ENCODE data around the gene SNN. TPM values are rescaled to one million over a fixed set of nuclear protein-coding genes. Genes with fewer than 3 reads are reported as not detected.

Gene SNN
- total RNA-seq, 1 donor from 2014 or later = 48.4 TPM

GRCh38 chr16:11696266-11697012 lies 28.2 kb downstream of the SNN start:
- DNase-seq (ENCODE audit: extremely low read depth, low read depth, low spot score) = no peak

- no peak for DNase-seq (ENCODE audit: extremely low read depth, low read depth, low spot score)
Measured at GRCh38 chr16:11697319-11697718, 29.1 kb downstream of the SNN start.

- no peak for DNase-seq (ENCODE audit: extremely low read depth, low read depth, low spot score)
Measured at GRCh38 chr16:11698271-11698689, 30.0 kb downstream of the SNN start.

- DNase-seq (ENCODE audit: extremely low read depth, low read depth, low spot score) = no peak
Measured at GRCh38 chr16:11699234-11699894, 31.1 kb downstream of the SNN start.

DNA sequence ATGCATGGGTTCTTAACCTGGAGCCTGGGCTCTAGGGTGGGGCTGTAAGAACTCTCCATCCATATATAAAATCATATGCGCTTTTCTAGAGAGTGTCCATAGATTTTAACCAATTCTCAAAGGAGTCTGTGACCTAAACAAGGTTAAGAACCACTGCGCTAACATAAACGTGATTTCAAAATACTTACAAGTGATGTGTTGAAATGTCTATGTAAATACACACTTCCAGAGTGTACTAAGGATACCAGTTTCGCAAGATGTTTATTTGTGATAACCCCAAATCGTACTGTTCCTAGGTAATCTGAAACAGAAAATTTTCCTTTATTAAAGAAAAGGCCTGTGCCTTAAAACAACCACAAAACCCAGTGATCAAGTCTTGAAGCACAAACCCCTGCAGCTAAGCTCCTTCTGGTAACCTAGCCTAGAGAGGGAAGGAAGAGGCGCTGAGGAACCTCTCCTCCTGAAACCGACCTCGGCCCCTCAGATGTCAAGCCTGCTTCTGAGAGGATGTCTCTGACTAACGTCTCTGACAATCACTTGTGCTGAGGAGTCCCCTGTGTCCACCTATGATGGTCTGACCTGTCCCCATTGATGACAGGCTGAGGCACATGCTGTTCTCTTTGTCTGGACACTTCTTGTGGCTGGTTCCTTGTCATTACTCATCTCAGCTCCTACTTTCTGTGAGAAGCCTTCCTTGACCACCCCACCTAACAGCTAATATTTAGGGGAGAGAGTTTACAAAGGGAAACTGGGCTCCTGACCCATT lies 32.2 kb downstream of the SNN start:
- no peak for DNase-seq (ENCODE audit: extremely low read depth, low read depth, low spot score)

DNA sequence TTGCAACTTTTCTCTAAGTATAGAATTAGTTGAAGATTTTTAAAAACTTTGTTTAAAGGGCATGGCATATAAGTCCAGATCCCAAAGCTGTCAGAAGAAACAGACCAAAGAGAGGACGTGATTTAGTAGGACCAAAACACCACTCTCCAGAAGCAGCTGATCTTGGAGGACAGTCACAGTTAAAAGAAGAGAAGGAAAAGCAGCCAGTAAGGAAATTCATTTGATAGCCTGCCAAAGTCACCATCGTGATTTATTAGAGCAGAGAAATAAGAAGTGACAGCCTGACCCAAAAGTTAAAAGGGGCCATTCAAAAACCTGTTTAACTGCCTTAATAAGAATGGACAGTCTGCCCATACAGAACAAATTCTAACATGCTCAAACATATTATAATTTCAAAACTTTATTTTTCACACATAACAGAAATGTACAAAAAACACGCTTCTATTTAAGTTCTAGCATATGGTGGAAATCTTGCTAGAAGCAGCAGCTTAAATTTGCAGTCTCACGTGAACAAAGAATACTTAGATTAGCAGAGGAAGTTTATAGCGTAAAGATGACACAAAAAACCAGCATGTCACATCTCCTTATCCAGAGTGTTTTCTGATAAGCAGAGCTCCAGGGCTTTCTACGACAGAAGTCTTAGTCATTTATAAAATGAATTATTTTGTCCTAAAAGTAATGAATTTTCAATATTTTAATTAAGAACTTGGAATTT lies 37.2 kb downstream of the SNN start:
- DNase-seq (ENCODE audit: extremely low read depth, low read depth, low spot score) = no peak

DNA sequence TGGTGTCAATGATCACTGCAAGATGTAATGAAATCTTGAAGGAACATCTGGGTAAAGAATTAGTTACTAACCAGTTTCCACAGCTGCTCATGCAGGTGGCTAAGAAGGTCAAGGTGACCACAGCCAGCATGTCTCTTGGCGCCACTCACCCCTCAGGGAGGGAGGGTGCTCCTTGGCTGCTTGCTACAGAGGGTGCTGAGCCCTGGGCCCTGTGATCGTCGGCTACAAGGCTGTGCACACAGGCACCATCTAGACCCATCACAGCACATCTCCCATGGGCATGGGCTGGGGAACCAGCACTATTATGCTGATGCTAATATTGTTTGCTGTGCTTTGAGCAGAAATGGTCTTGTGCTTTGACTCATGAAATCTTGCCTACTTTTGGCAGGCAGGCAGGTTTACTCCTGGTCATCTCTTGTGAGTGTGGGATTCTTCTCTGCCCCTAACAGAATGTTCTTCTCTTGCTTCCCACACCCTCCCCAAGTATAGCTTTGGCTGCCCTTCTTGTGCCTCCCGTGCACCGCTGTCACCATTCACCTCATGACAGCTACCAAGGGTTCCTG lies 38.0 kb downstream of the SNN start:
- no peak for DNase-seq (ENCODE audit: extremely low read depth, low read depth, low spot score)

- no peak for DNase-seq (ENCODE audit: extremely low read depth, low read depth, low spot score)
Measured at GRCh38 chr16:11707679-11708197, 39.5 kb downstream of the SNN start.

- DNase-seq (ENCODE audit: extremely low read depth, low read depth, low spot score) = no peak
Measured at GRCh38 chr16:11708421-11708820, 40.2 kb downstream of the SNN start.

DNA sequence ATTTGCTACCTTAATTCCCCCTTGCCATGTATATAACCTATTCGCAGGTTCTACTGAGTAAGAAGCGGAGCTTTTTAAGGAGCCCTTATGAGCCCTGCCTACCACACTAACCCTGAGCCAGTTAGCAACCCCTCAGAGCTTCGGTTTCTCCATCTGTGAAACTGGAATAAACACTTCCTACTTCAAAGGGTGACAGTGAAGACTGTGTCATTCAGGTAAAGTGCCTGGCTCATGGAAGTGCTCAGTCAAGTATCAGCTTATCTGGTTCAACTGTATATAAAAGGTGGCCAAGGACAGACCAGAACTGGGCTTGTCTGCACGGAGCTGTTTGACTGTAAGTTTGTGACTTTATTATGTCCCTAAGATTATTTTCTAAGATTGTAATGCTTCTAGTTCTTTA lies 43.4 kb downstream of the SNN start:
- DNase-seq (ENCODE audit: extremely low read depth, low read depth, low spot score) = no peak

- no peak for DNase-seq (ENCODE audit: extremely low read depth, low read depth, low spot score)
Measured at GRCh38 chr16:11712122-11712521, 43.9 kb downstream of the SNN start.

DNA sequence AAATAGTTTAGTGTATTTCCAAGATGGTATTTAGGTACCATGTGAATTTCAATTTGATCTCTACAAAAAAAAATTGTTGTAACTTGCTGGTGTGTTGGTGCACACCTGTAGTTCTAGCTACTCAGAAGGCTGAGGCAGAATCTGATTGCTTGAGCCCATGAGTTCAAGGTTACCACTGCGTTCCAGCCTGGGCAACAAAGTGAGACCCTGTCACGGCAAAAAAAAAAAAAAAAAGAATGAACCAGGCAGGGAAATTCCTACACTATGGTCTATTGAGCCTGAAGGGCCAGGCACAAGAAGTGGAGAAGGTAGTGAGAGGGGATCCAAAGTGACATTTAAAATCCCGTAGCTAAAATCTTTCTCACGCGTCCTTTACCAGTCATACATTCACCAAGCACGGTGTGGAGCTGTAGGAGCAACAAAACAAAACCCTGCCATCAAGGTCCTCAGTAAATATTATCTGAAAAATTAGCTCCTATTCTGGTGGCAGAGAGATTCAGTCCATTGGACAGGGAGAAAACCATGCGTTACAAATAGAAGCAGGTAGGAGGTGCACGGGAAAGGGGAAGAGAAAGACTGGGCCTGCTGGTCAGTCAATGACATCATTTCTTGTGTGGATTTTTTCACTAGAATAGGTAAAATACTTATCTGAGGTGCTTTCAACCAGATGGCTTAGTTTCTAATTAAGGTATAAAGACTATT lies 47.1 kb downstream of the SNN start:
- DNase-seq (ENCODE audit: extremely low read depth, low read depth, low spot score) = no peak

DNA sequence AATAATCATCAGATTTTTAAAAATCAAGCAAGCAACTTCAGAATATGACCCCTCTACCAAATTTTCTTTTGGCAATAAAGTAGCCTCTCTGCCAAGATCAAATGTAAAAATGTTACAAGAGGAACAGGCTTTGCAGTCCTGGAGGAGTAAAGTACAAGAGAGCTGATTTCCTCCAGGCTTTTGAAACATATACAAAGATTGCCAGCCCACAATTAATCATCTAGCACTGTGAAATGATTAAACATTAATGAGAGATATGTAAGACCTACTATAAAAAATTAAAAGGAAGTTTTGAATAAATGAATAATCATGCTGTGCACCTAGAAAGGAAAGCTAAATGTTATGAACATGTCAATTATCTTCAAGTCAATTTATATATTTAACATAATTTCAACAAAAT lies 48.1 kb downstream of the SNN start:
- no peak for DNase-seq (ENCODE audit: extremely low read depth, low read depth, low spot score)

DNA sequence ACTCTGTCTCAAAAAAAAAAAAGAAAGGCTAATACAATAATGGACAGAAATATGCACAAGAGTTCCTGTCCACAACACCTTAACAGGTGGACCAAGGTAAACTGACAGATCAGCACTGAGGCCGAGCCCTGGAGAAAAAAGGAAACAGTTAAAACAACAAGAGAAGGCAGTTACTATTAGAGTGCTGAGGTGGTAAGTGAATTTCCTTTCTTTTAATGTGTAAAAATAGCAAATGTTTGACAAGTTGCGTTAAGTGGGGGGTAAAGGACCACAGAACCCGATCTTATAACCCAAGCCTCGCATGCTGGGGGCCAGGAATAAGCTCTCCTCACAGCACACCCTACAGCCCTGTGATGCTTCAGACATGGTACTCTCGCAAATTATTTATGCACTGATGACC lies 49.6 kb downstream of the SNN start:
- DNase-seq (ENCODE audit: extremely low read depth, low read depth, low spot score) = no peak

GRCh38 chr16:11719171-11719570 lies 50.9 kb downstream of the SNN start:
- no peak for DNase-seq (ENCODE audit: extremely low read depth, low read depth, low spot score)

DNA sequence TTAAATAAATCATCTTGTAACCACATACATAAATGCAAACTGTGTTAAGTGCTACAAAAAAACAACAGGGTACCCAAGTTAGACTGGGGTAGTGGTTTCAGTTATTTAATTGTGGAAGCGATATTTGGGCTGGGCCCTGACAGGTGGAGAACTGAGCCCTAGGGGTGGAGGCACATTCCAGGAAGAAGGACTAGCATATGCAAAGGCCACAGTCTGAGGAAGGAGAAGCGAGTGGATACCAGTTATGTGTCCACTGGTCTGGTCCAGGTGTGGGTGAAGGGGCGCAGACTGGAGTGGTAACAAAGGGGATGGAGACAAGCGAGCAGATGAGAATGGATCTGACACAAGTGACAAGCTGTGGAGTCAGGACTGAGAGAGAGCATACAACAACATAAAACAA lies 51.5 kb downstream of the SNN start:
- DNase-seq (ENCODE audit: extremely low read depth, low read depth, low spot score) = no peak

GRCh38 chr16:11721781-11722467 lies 53.7 kb downstream of the SNN start:
- DNase-seq (ENCODE audit: extremely low read depth, low read depth, low spot score) = no peak

DNA sequence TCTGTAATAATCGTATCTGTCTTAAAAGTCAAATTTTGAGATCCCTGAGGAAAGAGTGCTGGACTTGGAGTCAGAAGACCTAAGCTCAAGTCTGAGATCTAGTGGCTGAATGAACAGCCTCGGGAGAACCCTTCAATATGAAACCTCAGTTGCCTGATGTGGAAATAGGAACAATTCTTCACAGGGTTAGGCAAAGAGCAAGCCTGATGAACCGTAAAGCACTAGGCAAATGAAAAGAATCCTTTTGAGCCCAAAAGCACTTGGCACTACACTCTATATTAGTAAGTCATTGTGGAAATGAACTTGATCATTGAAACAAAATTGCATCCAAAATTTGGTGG lies 54.2 kb downstream of the SNN start:
- no peak for DNase-seq (ENCODE audit: extremely low read depth, low read depth, low spot score)

DNA sequence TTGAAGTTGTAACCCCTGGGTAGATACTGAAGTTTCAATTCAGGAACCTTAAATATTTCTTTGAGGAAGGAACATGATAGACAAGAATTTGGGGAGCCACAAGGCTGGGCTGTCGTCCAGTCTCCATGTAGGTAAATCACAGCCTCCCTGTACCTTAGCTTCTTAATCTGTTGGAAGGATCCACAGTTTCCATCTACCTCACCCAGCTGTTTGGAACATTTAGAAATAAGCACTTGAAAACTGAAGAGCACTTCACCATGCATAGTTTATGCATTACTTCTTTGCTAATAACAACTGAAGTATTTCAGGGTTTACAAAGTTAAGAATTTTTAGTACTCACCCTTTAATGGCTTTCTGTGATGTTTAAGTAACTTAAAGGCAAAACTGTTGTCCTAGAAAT lies 57.2 kb downstream of the SNN start:
- no peak for DNase-seq (ENCODE audit: extremely low read depth, low read depth, low spot score)

DNA sequence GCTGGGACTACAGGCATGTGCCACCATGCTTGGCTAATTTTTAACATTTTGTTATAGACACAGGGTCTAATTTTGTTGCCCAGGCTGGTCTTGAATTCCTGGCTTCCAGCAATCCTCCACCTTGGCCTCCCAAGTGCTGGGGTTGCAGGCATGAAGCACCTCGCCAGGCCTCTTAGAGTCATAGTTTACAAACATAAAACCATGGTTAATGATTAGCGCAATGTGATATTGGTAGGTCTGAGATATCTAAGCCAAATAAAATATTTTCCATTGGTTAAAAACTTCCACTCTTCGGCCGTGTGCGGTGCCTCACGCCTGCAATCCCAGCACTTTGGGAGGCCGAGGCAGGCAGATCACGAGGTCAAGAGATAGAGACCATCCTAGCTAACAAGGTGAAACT lies 57.8 kb downstream of the SNN start:
- DNase-seq (ENCODE audit: extremely low read depth, low read depth, low spot score) = no peak

All from glomerular endothelial cell (primary cell).